Retinal pigment epithelial cell (primary cell): ENCODE results near the gene RGS7.
A peak's percentile ranks its signal among the peaks of the same experiment; 100 is the strongest.
"Not testable (repeated sequence)": the region's sequence is repeated elsewhere in the genome, so short reads cannot be mapped to it uniquely, and the experiment has no call there.

Source experiments
- DNase-seq: peaks from one replicate; pipeline ENCODE4 v3.0.0-alpha.2; 2010; ENCODE audit warnings: low read depth
- H3K4me3 ChIP-seq: 2 replicates; pipeline ENCODE4 v1.5.1; 2011; ENCODE audit warnings: mild to moderate bottlenecking, low read length, control low read depth, moderate library complexity
- TF ChIP-seq, protein P1 (sequence below): conservative IDR thresholded peaks from 2 replicates; pipeline ENCODE4 v1.5.1; 2011; ENCODE audit warnings: low read depth, low read length, control low read depth, inconsistent platforms

Gene RGS7

DNA sequence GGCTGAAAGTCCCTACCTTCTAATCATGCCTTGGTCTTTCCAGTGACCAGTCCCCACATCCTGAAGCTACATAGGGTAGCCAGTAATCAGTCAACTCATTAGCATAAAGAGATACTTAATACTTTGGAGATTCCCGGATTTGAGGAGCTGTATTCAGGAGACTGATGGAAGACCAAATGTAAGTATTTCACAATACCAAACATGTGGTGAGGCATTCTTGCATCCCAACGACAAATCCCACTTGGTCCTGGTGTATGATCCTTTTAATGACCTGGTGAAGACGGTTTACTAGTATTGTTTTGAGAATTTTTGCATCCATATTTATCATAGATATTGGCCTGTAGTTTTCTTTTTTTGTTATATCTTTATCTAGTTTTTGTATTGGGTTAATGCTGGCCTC, 40.6 kb downstream of the RGS7 start:
- no peak overlapping the region for H3K4me3 ChIP-seq
- no peak for DNase-seq
- TF ChIP-seq, protein P1, sequence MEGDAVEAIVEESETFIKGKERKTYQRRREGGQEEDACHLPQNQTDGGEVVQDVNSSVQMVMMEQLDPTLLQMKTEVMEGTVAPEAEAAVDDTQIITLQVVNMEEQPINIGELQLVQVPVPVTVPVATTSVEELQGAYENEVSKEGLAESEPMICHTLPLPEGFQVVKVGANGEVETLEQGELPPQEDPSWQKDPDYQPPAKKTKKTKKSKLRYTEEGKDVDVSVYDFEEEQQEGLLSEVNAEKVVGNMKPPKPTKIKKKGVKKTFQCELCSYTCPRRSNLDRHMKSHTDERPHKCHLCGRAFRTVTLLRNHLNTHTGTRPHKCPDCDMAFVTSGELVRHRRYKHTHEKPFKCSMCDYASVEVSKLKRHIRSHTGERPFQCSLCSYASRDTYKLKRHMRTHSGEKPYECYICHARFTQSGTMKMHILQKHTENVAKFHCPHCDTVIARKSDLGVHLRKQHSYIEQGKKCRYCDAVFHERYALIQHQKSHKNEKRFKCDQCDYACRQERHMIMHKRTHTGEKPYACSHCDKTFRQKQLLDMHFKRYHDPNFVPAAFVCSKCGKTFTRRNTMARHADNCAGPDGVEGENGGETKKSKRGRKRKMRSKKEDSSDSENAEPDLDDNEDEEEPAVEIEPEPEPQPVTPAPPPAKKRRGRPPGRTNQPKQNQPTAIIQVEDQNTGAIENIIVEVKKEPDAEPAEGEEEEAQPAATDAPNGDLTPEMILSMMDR, result no peak

DNA sequence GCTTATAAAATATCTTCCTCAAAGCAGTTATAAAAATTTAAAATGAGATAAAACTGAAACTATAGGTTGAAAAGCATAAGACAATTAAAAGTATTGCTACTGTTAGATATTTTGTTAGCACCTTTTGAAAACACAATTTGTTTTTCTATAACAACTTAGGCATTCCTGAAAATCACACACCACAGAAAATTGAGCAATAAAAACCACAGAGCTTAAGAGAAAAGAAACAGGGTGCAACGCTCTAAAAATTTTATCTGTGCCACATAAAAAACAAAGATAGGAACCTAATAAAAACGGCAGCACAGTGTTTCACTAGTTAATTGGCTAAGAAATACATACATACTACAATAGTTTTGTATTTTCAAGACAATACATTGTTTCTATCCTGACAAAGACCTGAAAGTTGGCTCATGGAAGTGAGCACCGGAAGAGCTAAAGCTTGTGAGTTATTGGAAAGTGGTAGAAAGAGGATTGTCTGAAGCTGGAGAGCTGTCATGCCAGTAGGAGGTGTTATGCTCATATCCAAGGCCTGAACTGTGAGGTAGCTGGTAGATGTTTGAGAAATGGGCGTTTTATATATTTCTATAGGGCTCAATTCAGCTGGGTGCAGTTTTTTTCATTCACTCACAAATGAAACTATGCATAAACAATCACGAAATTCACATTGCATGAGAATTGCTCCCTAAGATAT, 45.8 kb downstream of the RGS7 start:
- TF ChIP-seq, protein P1, result no peak
- H3K4me3 ChIP-seq, result no peak overlapping the region
- no peak for DNase-seq

DNA sequence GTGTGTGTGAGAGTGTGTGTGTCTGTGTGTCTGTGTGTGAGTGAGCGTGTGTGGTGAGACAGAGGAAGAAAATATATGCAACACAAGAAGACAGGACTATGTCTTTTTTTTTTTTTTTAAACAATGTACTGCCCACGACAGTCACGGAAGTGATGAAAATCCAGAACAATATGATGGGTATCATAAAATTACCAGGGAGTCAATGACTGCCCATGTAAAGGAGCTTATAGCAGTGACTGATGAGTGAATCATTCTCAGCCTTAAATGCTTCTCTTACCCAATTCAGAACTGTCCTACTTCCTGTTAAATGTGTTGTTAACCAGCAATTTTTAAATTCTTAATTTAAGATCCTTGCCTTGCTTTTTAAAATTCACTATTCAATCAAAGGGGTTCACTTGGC, 46.6 kb downstream of the RGS7 start:
- H3K4me3 ChIP-seq, result no peak overlapping the region
- no peak for DNase-seq
- TF ChIP-seq, protein P1, result no peak

DNA sequence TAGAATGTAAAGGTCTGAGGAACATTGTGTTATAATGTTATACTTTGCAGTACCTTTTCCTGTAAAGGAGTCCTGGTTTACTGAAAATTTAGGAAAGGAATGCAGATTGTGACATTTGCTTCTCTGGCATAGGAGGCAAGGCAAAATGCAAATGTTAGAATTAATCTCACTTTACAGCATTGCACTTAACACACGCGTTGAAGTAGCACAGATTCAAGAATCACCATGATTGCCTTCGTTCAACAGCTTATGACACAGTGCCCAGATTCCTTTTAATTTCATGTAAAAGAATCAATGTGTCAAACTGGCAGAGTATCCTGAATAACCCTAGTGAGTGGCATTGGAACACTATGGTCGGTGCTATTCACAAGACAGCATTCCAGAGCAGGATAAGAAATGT, 47.4 kb downstream of the RGS7 start:
- DNase-seq, result peak; percentile 20
- TF ChIP-seq, protein P1, result no peak
- H3K4me3 ChIP-seq, result no peak overlapping the region

GRCh38 chr1:241308471-241308870, 48.5 kb downstream of the RGS7 start:
- no peak overlapping the region for H3K4me3 ChIP-seq
- TF ChIP-seq, protein P1, result no peak
- DNase-seq, result no peak

DNA sequence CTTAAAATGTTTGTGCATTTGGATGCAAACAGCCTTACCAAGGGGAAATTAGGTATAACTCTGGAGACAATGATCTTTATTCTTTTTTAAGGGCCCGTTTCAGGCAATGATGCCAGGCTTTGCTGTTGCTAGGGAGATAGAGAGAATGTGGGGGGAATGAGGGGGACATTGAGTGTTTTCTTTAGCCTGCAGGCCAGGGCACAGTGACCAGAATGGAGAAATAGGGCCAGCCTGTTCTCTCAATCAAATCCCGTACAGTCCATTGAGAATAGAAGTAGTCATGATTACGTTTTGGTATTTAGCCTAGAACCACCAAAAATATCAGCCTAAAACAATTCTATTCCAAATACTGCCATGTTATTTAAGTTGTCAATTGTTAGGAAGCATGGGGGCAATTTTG, 49.0 kb downstream of the RGS7 start:
- TF ChIP-seq, protein P1, result no peak
- no peak for DNase-seq
- no peak overlapping the region for H3K4me3 ChIP-seq

DNA sequence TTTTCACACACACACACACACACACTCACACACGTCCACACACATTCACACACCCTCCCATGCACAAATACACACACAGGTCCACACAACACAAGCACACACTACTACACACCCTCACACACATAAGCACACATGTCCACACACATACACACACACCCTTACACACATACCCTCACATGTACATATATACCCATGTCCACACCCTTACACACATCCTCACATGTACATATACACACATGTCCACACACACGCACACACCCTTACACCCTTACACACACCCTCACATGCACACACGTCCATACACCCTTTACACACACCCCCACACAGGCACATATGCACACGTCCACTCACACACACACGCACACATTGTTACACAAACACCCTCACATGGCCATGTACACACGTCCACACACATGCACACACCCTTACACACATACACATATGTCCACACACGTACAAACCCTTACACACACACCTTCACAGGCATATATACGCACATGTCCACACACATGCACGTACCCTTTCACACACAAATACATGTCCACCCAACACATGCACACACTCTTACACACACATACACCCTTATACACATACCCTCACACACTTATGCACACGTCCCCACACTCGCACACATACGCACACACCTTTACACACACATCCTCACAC, 50.7 kb downstream of the RGS7 start:
- H3K4me3 ChIP-seq, result no peak overlapping the region
- TF ChIP-seq, protein P1, result no peak
- DNase-seq, result no peak

- not testable (repeated sequence) for DNase-seq, H3K4me3 ChIP-seq
Measured at GRCh38 chr1:241302024-241302423, 55.0 kb downstream of the RGS7 start.
